ENCODE results near the gene UBE2L5. TPM values are rescaled to one million over a fixed set of nuclear protein-coding genes. Genes with fewer than 3 reads are reported as not detected.

The UBE2L5 gene
- total RNA-seq (2022), result not detected in 2 replicates
- Bru-seq, nascent RNA, result percentile 11 among the genes with signal in this experiment
- BruChase-seq, experiment 1, labeled RNA remaining after a 6-hour chase, result percentile 14 among the genes with signal in this experiment
- BruChase-seq, experiment 2, labeled RNA remaining after a 2-hour chase, result percentile 10 among the genes with signal in this experiment
- long read RNA-seq, result 0 reads

GRCh38 chr13:30422054-30422839 lies at the start of gene UBE2L5:
Gene UBE2L5, plus strand, starts transcription at chr13:30422493. Its CDS starts 5,498 bp downstream, at chr13:30427991.
- Mint-ChIP-seq H3K36me3 (ENCODE audit: insufficient read depth, unreplicated experiment) (no peaks in the 10 kb centered on the region), H3K27ac (ENCODE audit: low read depth, unreplicated experiment) (peak within 1 kb of the TSS; percentile 47), H3K9me3 (ENCODE audit: unreplicated experiment) (no peaks in the 10 kb centered on the region), H3K4me3 (ENCODE audit: unreplicated experiment) (peak within 1 kb of the TSS; percentile 73), H3K4me1 (ENCODE audit: insufficient read depth, unreplicated experiment) (peaks cover 7% of the 10 kb centered on the region), H3K27me3 (ENCODE audit: insufficient read depth, unreplicated experiment) (no peaks in the 10 kb centered on the region)
- intact Hi-C loops (cut with micrococcal nuclease), result loop anchor here (10.0 kb wide), 1 partner anchor 117 kb away; the partner anchor contains the start of gene KATNAL1
- ChIA-PET CTCF (interaction anchor here (0.6 to 1.1 kb wide), 4 partner anchors 9 to 290 kb away, joined by 3 to 4 read pairs (median 3); partner anchors contain the start of gene KATNAL1), POLR2A (interaction anchor here (0.7 to 5.1 kb wide), 19 partner anchors 8 to 572 kb away, joined by 3 to 53 read pairs (median 5); partner anchors contain the start of genes HMGB1, KATNAL1, UBL3 and USPL1)
- no peak for TF ChIP-seq CTCF (IDR thresholded peaks at IDR 0.05; ENCODE audit: unreplicated experiment)
- peak; percentile 76 for DNase-seq (ENCODE audit: unreplicated experiment)
- no TSS peak for BruUV-seq (replicated peaks)

- intact Hi-C loops (cut with micrococcal nuclease), result no loop called here
- H3K27me3 Mint-ChIP-seq (ENCODE audit: insufficient read depth, unreplicated experiment), result peaks cover 4% of the 10 kb centered on the region
- BruUV-seq (replicated peaks), result no TSS peak
- ChIA-PET POLR2A (no interaction called here), CTCF (interaction anchor here (1.1 kb wide), 1 partner anchor 23 kb away, joined by 3 read pairs; no protein-coding TSS in a partner anchor)
- no peaks in the 10 kb centered on the region for H3K36me3 Mint-ChIP-seq (ENCODE audit: insufficient read depth, unreplicated experiment)
- no peak for TF ChIP-seq CTCF (IDR thresholded peaks at IDR 0.05; ENCODE audit: unreplicated experiment)
- no peak for DNase-seq (ENCODE audit: unreplicated experiment)
- H3K4me1 Mint-ChIP-seq (ENCODE audit: insufficient read depth, unreplicated experiment), result no peaks in the 10 kb centered on the region
- H3K27ac Mint-ChIP-seq (ENCODE audit: low read depth, unreplicated experiment), result no peak overlapping the region
- no peak overlapping the region for H3K4me3 Mint-ChIP-seq (ENCODE audit: unreplicated experiment)
- H3K9me3 Mint-ChIP-seq (ENCODE audit: unreplicated experiment), result no peaks in the 10 kb centered on the region
Measured at GRCh38 chr13:30373727-30374126, 48.6 kb upstream of the UBE2L5 start.

- CTCF ChIA-PET, result interaction anchor here (0.6 to 1.0 kb wide), 2 partner anchors 14 to 17 kb away, joined by 3 to 4 read pairs; no protein-coding TSS in a partner anchor
- no peaks in the 10 kb centered on the region for H3K4me1 Mint-ChIP-seq (ENCODE audit: insufficient read depth, unreplicated experiment)
- no peak for DNase-seq (ENCODE audit: unreplicated experiment)
- H3K27ac Mint-ChIP-seq (ENCODE audit: low read depth, unreplicated experiment), result no peak overlapping the region
- no peaks in the 10 kb centered on the region for H3K9me3 Mint-ChIP-seq (ENCODE audit: unreplicated experiment)
- TF ChIP-seq CTCF (IDR thresholded peaks at IDR 0.05; ENCODE audit: unreplicated experiment), result no peak
- POLR2A ChIA-PET, result no interaction called here
- H3K27me3 Mint-ChIP-seq (ENCODE audit: insufficient read depth, unreplicated experiment), result peaks cover 17% of the 10 kb centered on the region
- intact Hi-C loops (cut with micrococcal nuclease), result no loop called here
- no peaks in the 10 kb centered on the region for H3K36me3 Mint-ChIP-seq (ENCODE audit: insufficient read depth, unreplicated experiment)
- BruUV-seq (replicated peaks), result no TSS peak
- no peak overlapping the region for H3K4me3 Mint-ChIP-seq (ENCODE audit: unreplicated experiment)
Measured at GRCh38 chr13:30375265-30375835, 46.9 kb upstream of the UBE2L5 start.
